T-helper 22 cell (primary cell): ENCODE data around the gene CCDC7.
"Not testable (repeated sequence)": the region's sequence is repeated elsewhere in the genome, so short reads cannot be mapped to it uniquely, and the experiment has no call there.

Experiments
- DNase-seq: peaks from one replicate; pipeline ENCODE4 v3.0.0-alpha.2; 2020; ENCODE audit warnings: low read depth

Gene CCDC7

DNA sequence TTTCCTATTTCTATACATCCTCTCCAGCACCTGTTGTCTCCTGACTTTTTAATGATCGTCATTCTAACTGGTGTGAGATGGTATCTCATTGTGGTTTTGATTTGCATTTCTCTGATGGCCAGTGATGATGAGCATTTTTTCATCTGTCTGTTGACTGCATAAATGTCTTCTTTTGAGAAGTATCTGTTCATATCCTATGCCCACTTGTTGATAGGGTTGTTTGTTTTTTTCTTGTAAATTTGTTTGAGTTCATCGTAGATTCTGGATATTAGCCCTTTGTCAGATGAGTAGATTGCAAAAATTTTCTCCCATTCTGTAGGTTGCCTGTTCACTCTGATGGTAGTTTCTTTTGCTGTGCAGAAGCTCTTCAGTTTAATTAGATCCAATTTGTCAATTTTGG is 253.7 kb downstream of the CCDC7 start:
- not testable (repeated sequence) for DNase-seq

DNA sequence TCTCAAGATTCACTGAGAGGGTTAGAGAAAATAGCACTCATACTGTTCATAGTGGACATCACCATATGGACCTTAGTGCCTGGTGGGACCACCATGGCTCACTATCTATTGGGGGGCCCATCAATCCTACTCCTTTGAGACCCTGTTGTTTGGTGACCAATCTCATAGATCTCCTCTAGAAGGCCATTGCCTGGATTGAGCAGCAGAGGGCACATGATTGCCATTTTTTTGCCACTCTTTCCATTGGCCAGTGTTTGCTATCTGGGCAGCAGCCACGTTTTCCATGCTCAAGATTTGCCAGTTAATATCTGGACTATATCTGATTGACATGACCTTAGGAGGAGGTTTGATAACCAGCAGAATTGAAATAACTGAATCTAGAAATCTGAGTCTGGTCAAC is 267.6 kb downstream of the CCDC7 start:
- no peak for DNase-seq

DNA sequence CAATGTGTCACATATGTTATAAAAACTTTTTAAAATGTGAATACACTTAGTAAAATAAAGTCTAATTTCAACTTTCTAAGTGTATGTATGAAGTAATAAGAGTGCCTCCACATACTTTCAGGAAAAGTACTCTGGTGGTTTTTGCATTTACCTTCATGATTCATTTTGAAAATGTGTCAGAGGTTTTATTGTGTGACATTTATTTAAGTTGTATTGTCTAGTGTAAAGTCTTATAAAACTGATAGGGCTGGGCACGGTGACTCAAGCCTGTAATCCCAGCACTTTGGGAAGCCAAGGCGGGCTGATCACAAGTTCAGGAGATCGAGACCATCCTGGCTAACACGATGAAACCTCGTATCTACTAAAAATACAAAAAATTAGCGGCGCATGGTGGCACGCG is 285.6 kb downstream of the CCDC7 start:
- no peak for DNase-seq

DNA sequence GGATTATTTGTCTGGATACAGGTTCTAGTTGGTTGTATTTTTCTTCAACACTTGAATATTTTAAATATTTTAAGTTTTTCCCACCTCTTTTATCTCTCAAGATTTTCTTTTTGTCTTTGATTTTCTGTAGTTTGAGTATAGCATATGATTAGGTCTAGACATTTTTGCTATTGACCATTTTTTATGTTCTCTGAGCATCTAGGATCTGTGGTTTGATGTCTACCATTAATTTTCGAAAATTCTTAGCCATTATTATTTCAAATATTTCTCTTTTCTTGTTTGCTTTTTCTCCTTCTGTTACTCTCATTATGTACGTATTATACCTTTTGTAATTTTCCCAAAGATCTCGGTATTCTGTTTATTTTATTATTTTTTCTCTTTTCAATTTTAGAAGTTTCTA is 293.0 kb downstream of the CCDC7 start:
- no peak for DNase-seq

DNA sequence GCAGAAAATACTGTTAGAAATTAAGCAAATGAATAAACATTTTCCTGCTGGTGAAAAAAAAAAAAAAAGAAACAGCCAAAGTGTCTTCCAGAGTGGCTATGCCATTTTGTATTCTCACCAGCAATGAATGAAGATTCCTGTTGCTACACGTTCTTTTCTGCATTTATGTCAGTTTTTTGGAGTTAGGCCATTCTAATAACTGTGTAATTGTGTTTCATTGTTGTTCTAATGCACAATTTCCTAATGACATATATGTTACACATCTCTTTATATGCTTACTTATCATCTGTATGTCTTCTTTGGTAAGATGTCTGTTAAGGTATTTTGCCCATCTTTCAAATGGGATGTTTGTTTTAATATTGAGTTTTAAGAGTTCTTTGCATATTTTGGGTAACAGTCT is 298.4 kb downstream of the CCDC7 start:
- DNase-seq, result no peak

DNA sequence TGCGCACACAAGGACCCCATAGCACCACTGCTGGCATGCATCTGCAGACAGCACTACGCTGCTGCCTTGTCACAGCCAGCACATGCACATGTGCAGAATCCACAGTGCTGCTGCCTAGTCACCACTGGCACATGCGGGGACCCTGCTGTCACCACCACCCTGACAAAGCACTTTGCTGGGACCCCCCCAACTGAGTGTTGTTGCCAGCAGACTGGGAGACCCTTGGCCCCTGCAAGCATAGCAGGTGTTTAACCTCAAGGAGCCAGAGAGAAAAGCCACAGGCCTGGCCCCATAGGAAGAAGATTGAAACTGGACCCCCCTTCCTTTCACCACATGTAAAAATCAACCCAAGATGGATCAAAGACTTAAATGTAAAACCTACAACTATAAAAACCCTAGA is 300.9 kb downstream of the CCDC7 start:
- DNase-seq, result no peak

DNA sequence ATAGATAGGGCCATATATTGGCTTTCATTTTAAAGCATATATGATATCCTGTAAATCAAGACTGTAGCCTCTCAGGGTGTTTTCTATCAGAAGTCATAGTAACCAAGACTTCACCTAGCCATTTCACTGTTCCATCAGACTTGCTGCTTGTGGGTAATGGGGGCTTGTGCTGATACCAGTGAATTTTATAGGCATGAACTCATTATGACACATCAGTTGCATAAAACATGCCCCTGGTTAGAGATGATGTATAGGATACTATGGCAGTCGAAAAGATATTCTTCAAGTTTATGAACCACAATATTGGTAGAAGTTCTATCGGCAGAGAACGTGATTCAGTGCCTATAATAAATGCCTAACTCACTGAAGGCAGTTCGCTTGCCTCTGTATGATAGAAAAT is 305.6 kb downstream of the CCDC7 start:
- no peak for DNase-seq

DNA sequence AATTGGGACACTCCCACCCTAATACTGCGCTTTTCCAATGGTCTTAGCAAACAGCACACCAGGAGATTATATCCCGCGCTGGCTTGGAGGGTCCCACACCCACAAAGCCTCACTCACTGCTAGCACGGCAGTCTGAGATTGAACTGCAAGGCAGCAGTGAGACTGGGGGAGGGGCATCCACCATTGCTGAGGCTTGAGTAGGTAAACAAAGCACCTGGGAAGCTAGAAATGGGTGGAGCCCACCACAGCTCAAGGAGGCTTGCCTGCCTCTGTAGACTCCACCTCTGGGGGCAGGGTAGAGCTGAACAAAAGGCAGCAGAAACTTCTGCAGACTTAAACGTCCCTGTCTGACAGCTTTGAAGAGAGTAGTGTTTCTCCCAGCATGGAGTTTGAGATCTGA is 309.0 kb downstream of the CCDC7 start:
- DNase-seq, result not testable (repeated sequence)

DNA sequence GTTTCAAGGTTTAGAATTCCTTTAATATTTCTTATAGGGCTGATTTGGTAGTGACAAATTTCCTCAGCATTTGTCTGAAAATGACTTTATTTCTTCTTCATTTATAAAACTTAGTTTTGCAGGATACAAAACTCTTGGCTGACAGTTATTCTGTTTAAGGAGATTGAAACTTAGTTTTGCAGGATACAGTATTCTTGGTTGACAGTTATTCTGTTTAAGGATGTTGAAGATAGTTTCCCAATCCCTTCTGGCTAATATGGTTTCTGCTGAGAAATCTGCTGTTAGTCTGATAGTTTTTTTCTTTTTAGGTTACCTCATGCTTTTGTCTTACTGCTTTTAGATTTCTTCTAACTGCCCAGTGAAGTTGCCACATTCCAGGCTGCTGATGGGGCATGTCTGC is 325.3 kb downstream of the CCDC7 start:
- no peak for DNase-seq

DNA sequence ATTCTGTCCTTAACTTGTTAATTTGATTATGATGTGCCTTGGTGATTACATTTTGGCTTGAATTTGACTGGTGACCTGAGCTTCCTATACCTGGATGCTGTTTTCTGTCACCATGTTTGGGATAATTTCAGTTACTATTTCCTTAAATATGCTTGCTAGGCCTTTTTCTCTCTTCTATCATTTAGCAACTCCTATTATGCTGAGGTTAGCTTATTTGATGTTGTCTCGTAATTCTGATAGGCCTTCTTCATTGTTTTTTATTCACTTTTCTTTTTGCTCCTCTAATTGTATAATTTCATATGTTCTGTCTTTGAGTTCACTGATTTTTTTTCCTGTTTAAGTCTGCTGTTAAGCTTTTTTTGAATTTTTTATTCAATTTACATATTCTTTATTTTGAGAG is 327.2 kb downstream of the CCDC7 start:
- no peak for DNase-seq

DNA sequence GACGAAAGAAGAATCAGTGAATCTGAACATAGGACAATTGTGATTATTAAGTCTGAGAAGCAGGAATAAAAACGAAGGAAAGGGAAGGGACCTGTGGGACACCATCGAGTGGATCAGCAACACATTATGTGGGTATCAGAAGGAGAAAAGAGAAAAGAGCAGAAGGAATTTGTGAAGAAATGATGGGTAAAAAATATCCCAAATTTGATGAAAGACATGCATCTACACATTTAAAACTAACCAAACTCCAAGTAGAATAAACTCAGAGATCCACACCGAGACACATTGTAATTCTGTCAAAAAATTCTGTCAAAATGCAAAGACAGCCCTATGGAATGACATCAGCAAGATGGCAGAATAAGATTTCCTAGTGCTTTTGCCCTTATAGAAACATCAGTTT is 341.0 kb downstream of the CCDC7 start:
- no peak for DNase-seq

DNA sequence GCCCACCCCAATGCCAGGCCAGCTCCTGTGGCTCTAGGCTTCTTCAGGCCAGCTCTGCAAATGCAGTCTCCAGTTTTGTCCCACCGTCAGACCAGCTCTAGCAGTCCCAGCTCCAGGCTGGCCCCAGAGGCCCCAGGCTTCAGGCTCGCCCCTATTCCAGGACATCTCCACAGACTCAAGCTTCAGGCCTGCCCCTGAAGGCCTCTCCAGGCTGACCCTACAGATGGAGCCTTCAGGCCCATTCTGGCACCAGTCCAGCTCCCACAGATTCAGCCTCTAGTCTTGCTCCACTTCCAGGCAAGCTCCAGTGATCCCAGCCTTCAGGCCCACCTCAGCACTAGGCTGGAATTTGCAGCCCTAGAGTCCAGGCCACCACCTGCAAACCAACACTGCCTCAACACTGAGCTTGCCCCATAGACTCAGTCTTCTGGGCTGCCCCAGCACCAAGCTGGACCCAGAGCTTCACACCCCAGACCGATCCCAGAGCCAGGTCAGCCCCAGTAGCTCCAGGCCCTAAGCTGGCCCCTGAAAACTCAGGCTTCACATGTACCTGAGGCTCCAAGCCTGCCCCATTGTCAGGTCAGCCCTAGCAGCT is 341.8 kb downstream of the CCDC7 start:
- no peak for DNase-seq

DNA sequence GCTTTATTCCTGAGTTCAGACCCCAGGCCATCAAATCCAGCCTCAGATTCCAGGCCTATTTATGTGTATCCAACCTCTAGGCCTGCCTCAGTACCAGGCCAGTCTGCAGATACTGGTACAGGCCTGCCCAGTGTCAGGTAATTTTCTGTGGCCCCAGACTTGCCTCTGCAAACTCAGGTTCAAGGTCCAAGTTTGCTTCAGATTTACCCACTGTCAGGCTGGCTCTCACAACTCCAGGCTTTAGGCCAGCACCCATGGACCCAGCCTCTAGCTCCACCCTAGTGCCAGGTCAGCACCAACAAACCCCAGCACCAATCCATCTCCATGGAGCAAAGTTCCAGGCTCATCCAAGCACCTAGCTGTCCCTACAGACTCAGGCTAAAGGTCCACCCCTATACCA is 342.4 kb downstream of the CCDC7 start:
- DNase-seq, result no peak

DNA sequence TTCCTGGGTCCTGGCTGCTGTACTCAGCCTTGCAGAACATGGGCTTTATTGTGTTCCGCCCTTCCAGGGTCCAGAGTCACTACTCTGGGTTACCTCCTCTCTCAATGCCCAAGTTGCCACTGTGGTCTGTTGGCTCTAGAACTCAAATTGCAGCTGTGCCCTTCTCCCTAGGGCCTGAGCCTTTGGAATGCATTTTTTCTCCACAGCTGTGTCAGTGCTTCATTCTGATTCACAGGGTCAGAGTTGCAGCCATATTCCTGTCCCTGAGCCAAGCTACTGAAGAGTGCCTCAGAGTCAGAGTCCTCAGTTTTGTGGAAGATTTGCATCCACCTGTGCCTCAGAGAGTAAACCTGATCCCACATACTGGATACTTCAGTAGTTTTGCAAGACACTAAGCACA is 344.5 kb downstream of the CCDC7 start:
- no peak for DNase-seq

DNA sequence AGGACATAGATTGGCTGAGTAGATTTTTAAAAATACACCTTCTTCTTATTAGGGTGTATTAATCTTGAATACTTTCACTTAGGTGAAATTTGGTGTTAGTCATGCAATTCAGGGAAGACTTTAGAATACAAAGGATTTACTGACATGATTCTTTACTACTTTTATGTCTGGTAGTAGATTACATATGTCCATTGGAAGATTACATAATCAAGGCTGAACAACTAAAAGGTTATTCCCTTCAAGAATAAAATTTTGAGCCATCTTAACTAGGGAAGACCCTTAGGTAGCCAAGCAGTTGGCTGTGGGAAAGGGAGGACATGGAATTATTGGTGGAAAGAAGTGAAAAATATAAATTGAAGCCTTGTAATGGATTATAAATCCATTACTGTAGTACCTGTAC is 347.1 kb downstream of the CCDC7 start:
- DNase-seq, result no peak

DNA sequence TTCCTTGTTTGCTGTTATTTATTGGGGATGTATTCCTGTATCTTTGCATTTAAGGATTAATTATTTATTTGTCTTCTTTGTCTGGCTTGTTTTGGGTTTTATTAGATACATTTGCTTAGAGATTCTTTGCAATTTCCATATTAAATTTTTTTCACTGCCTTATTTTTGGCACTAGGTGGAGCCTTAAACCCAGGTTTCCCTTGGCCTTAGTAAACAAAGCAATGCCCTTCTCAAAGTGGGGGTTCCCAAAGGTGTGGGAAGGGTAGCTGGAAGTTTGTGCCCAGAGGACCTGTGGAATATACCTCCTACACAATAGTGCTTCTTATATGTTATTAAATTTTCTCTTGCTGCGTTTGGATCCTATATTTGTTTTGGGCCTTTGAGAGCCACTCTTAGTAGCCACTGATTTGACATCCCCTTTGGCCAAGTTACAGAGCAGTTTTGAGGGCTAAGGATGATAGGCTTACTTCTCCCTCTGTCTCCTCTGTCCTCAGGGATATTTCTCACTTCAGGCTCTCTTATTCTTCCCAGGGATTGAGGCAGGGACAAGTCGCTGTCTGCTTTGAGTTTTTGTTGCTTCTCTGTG is 349.8 kb downstream of the CCDC7 start:
- no peak for DNase-seq

DNA sequence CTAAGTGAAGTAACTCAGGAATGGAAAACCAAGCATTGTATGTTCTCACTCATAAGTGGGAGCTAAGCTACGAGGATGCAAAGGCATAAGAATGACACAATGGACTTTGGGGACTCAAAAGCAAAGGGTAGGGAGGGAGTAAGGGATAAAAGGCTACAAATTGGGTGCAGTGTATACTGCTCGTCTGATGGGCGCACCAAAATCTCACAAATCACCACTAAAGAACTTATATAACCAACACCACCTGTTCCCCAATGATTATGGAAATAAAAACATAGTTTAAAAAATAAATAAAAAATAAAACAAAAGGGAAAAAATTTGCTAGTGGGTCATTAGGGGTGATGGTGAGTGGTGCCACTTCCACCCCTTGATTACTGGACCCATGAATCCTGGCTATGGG is 351.5 kb downstream of the CCDC7 start:
- DNase-seq, result not testable (repeated sequence)

DNA sequence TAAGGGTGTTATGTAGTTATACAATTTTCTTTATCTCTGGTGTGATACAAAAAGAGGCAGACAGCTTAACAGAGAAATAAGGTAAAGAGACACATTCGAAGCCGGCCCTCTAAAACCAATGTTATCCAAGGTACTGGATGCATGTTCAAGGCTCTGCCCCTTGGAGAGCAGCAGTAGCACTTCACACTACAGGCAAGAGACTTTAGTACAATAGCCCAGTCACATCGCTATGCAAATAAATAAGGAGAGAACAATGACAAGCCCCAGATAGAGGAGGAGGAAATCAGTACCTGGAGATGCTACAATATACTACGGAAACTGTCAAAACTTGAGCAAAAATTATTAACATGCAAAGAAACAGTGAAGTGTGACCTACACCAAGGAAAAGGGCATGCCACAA is 401.0 kb downstream of the CCDC7 start:
- DNase-seq, result no peak

DNA sequence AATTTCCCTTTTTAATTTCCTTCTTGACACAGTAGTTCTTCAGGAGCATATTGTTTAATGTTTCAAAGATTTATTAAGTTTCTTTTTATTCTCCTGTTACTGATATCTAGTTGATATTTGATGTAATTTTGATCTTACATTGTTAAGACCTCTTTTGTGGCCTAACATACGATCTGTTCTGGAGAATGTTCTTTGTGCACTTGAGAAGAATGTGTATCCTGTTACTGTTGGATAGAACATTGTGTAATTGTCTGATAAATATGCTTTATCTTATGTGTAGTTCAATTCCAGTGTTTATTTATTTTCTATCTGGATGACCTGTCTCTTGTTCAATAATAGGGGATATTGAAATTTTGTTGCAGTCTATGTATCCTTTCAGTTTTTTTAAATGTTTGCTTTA is 405.4 kb downstream of the CCDC7 start:
- no peak for DNase-seq

DNA sequence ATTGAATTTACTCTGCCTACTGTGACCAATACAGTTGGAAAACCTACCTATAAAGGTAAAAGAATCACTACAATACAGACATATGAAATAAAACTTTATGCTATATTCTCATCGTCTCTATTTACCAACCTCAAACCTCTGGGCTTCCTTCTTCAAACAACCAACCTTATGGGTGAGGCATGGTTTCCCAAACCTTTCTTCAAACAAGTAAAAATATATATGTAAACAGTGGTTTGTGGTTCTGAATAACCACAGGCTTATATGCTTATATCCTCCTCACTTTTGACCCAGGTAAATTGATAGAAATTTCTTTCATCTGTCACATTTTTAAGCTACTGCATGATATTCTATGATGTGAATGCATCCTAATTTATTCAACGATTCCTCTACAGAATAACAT is 408.5 kb downstream of the CCDC7 start:
- no peak for DNase-seq

DNA sequence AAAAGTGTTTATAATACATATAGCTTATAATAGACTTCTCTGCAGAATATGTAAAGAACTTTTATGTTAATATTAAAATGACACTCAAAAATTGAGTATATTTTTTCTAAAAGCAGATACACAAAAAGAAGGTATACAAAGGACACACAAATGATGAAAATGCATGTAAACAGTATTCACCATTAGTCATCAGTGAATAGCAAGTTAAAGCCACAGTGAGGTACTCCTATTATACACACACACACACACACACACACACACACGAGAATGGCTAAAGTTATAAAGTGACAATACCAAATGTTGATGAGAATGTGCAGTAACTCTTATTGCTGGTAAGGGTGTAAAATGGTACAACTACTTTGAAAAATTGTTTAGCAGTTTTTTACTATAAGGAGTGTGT is 419.2 kb downstream of the CCDC7 start:
- DNase-seq, result no peak

DNA sequence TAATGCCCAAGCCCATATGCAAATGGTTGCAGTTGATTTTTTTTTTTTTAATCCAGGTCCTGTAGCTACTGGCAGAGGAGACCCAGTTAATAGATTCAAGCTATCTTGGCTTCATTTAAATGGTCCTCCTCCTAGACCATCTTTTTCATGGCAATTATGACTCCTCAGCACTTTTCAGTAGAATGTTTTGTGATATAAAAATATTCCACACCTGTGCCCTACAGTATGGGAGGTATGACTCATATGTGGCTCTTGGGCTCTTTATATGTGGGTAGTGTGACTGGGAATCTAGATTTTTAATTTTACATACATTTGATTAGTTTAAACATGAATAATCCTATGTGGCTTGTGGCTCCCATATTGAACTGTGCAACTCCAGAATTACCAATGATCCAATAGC is 432.0 kb downstream of the CCDC7 start:
- no peak for DNase-seq

DNA sequence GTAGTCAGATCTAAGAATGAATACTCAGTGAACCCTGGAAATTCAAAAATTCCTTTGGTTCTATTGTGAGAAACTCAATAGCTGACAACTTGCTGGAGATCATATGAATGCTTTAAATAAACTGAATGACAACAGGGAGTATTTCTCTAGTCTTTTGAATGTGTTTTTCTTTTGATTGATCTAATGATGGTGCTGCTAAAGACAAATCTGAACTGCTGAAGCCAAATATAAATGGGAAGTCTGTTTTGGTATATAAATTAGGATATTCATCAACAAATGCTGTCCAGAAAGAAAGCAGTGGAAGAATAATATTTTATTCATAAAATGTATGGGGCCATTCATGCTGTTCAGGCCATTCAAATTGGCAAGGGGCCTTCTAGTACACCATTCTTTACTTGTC is 432.7 kb downstream of the CCDC7 start:
- DNase-seq, result no peak

DNA sequence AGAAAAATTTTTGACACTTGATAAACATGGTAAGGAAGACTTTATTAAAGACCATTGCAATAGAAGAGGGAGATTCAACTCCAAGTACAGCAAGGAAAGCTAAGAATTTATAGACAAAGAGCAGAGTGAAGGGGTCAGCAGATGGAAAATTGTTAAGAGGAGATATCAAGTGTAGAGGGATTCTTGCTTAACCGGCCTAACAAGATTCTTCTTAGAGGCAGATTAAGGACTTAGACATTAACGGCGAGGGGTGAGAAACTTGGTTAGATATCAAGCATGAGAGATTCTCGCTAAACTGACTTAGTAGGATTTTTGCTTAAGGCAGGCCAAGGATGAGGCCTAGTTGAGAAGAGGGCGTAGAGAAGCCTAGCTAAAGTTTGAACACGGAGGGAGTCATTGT is 436.1 kb downstream of the CCDC7 start:
- no peak for DNase-seq

DNA sequence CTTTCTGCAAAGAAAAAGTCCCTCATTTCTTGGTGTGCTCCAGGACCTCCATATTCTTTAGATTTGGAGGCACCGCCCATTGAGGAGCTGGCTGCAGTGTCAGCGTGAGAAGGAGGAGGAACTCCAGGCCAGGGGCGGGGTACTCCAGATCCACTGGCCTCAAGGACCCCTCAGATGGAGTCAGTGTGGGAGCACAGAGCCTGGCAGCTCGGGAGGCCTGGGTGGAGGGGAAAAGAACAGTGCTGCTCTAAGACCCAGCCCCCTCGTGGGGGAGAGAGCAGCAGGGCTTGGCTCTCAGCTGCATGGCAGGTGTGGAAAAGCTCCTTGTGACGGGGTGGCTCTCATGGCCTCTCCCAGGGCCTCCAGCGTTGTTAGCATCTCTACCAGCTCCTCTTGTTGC is 441.5 kb downstream of the CCDC7 start:
- DNase-seq, result no peak
